Ishikawa (cell line): ENCODE results near the gene ABCG1.

Experiments
- CREB1 ChIP-seq: IDR thresholded peaks from 2 replicates; pipeline ENCODE4 v1.6.1; 2012; ENCODE audit warnings: low read depth
- EGR1 ChIP-seq: IDR thresholded peaks from 2 replicates; pipeline ENCODE4 v1.6.1; 2012
- EP300 ChIP-seq: IDR thresholded peaks from 2 replicates; pipeline ENCODE4 v1.6.1; 2012; ENCODE audit warnings: borderline replicate concordance
- FOXM1 ChIP-seq: IDR thresholded peaks from 2 replicates; pipeline ENCODE4 v1.6.1; 2012; ENCODE audit warnings: low read depth, borderline replicate concordance
- MAX ChIP-seq: IDR thresholded peaks from 2 replicates; pipeline ENCODE4 v1.6.1; 2012
- NFIC ChIP-seq: IDR thresholded peaks from 2 replicates; pipeline ENCODE4 v1.6.1; 2012
- TCF12 ChIP-seq: IDR thresholded peaks from 2 replicates; pipeline ENCODE4 v1.6.1; 2012; ENCODE audit warnings: low read depth
- TEAD4 ChIP-seq: IDR thresholded peaks from 2 replicates; pipeline ENCODE4 v1.6.1; 2012
- USF1 ChIP-seq: IDR thresholded peaks from 2 replicates; pipeline ENCODE4 v1.6.1; 2012

DNA sequence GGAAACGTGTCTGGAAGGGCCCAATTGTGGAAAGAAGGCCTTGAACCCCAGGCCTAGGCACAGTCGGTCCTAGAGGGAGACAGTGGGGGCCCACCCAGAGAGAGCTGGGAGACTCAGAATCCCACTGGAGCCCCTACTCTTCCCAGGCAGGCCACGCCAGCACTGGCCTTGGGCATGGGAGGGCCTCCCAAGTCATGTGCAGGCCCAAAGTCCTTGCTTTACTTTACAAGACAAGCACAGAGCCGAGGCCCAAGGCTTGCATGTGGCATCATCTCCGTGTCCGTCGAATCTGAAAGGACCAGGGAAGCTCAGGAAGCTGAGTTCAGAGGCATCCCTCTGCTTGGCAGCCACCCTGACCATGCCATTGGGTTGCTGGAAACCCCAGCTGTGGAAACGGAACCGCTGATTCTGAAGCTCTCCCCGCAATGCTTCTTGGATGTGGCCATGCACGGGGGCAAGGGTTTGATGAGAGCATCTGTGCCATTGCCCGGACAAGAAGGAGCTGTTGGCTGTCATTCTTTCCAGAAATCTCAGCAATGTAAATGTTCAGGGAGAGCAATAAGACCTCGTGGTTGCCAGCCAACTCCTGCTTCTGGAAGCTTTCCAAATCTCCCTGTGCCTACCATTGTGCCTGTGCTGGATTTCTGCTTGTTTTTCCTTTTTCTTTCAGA lies 32.8 kb downstream of the ABCG1 start:
- no peak for TF ChIP-seq EGR1
- no peak for TF ChIP-seq TCF12
- TF ChIP-seq TEAD4, result no peak
- no peak for TF ChIP-seq EP300
- TF ChIP-seq CREB1, result no peak
- TF ChIP-seq FOXM1, result no peak
- no peak for TF ChIP-seq USF1
- no peak for TF ChIP-seq MAX
- no peak for TF ChIP-seq NFIC
